ENCODE results near the gene PCDHA12. TPM values are rescaled to one million over a fixed set of nuclear protein-coding genes. Genes with fewer than 3 reads are reported as not detected.
A peak's percentile ranks its signal among the peaks of the same experiment; 100 is the strongest.
"Not testable (repeated sequence)": the region's sequence is repeated elsewhere in the genome, so short reads cannot be mapped to it uniquely, and the experiment has no call there.

PCDHA12 gene
- total and polyA plus RNA-seq, 4 donors, result 0.05 to 0.57 TPM; not detected in 2

DNA sequence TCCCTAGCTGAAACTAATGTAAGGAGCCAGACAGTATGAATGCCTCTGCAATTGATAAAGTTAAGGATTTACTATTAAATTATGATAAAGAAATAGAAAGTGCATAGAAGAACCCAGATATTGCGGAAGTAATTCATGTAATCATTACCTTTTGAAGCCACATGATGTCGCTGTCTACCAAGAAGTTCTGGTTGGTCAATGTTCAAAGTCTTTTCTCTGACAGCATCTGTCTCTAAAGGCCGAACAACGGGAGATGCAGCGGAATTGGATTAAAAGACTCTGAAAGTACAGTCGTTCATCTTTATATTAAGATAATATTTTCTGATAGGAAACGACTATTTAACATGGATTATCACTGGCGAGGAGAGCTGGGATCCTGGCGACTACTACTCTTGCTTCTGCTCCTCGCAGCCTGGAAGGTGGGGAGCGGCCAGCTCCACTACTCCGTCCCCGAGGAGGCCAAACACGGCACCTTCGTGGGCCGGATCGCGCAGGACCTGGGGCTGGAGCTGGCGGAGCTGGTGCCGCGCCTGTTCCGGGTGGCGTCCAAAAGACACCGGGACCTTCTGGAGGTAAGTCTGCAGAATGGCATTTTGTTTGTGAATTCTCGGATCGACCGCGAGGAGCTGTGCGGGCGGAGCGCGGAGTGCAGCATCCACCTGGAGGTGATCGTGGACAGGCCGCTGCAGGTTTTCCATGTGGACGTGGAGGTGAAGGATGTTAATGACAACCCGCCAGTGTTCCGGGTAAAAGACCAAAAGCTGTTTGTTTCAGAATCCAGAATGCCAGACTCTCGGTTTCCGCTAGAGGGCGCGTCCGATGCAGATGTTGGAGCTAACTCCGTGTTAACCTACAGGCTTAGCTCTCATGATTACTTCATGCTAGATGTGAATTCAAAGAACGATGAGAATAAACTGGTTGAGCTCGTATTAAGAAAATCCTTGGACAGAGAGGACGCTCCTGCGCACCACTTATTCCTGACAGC, 33.8 kb upstream of the PCDHA12 start, which contains the start of gene PCDHA8:
PCDHA8 (plus strand) TSS at position 210 of the 985 bp plus-strand sequence; CDS start at position 345, 135 bp downstream.
- ATAC-seq (ENCODE audit: low FRiP score), result no peak
- no peak for DNase-seq
- intact Hi-C loops (cut with DNase I), result no loop called here
- no peaks in the 10 kb centered on the region for H3K4me1 ChIP-seq (ENCODE audit: control insufficient read depth in 1 of 2, insufficient read depth in 2 of 2, low read length in 2 of 2)
- 11 to 23% methylated on average over 44 to 47 of the region's 47 CpGs for WGBS, 2 donors
- no peak within 1 kb of the TSS for H3K27ac ChIP-seq (ENCODE audit: low read depth in 1 of 2, low read length in 2 of 2)
- no peak within 1 kb of the TSS for H3K4me3 ChIP-seq (ENCODE audit: low read length in 2 of 2)
- H3K36me3 ChIP-seq (ENCODE audit: control insufficient read depth in 1 of 2, insufficient read depth in 2 of 2, low read length in 1 of 2), result no peaks in the 10 kb centered on the region
- peaks cover 0 to 1% of the 10 kb centered on the region in 2 donors for H3K27me3 ChIP-seq (ENCODE audit: control insufficient read depth in 1 of 2, insufficient read depth in 2 of 2, low read length in 1 of 2)
- H3K9me3 ChIP-seq (ENCODE audit: control insufficient read depth, low read length), result peaks cover 6% of the 10 kb centered on the region

DNA sequence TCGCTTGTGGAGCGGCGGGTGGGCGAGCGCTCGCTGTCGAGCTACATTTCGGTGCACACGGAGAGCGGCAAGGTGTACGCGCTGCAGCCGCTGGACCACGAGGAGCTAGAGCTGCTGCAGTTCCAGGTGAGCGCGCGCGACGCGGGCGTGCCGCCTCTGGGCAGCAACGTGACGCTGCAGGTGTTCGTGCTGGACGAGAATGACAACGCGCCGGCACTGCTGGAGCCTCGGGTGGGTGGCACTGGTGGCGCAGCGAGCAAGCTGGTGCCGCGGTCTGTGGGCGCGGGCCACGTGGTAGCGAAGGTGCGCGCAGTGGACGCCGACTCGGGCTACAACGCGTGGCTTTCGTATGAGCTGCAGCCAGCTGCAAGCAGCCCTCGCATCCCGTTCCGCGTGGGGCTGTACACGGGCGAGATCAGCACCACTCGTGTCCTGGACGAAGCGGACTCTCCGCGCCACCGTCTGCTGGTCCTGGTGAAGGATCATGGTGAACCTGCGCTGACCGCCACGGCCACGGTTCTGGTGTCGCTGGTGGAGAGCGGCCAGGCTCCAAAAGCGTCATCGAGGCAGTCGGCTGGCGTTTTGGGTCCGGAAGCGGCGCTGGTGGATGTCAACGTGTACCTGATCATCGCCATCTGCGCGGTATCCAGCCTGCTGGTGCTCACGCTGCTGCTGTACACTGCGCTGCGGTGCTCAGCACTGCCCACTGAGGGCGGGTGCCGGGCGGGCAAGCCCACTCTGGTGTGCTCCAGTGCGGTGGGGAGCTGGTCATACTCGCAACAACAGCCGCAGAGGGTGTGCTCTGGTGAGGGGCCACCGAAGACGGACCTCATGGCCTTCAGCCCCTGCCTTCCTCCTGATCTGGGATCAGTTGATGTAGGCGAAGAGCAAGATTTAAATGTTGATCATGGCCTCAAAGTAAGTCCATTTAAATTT, 32.0 kb upstream of the PCDHA12 start:
- Histone ChIP-seq H3K36me3 (ENCODE audit: control insufficient read depth in 1 of 2, insufficient read depth in 2 of 2, low read length in 1 of 2) (no peaks in the 10 kb centered on the region), H3K4me3 (ENCODE audit: low read length in 2 of 2) (no peak overlapping the region), H3K27me3 (ENCODE audit: control insufficient read depth in 1 of 2, insufficient read depth in 2 of 2, low read length in 1 of 2) (peaks cover 0 to 1% of the 10 kb centered on the region in 2 donors), H3K27ac (ENCODE audit: low read depth in 1 of 2, low read length in 2 of 2) (no peak overlapping the region), H3K4me1 (ENCODE audit: control insufficient read depth in 1 of 2, insufficient read depth in 2 of 2, low read length in 2 of 2) (no peaks in the 10 kb centered on the region), H3K9me3 (ENCODE audit: control insufficient read depth, low read length) (peaks cover 4% of the 10 kb centered on the region)
- WGBS, 2 donors, result 38% methylated on average over 87 of the region's 87 CpGs; no CpG with 5 or more reads in 1 of the 2 donors
- ATAC-seq (ENCODE audit: low FRiP score) (no peak), DNase-seq (peak in 1 of 2 donors; percentile 72)
- intact Hi-C loops (cut with DNase I), result no loop called here

GRCh38 chr5:140848139-140849102, 26.7 kb upstream of the PCDHA12 start, which contains the start of gene PCDHA9:
Gene PCDHA9 (plus strand): TSS chr5:140848382. CDS start chr5:140848496, 114 bp downstream.
- ATAC-seq (ENCODE audit: low FRiP score); H3K36me3 ChIP-seq (ENCODE audit: control insufficient read depth in 1 of 2, insufficient read depth in 2 of 2, low read length in 1 of 2); H3K4me3 ChIP-seq (ENCODE audit: low read length in 2 of 2); intact Hi-C loops (cut with DNase I); DNase-seq; H3K27me3 ChIP-seq (ENCODE audit: control insufficient read depth in 1 of 2, insufficient read depth in 2 of 2, low read length in 1 of 2); H3K27ac ChIP-seq (ENCODE audit: low read depth in 1 of 2, low read length in 2 of 2); H3K4me1 ChIP-seq (ENCODE audit: control insufficient read depth in 1 of 2, insufficient read depth in 2 of 2, low read length in 2 of 2): not testable (repeated sequence)
- 13% methylated on average over 46 of the region's 48 CpGs; no CpG with 5 or more reads in 1 of the 2 donors for WGBS, 2 donors
- peaks cover 15% of the 10 kb centered on the region for H3K9me3 ChIP-seq (ENCODE audit: control insufficient read depth, low read length)

- DNase-seq; H3K27me3 ChIP-seq (ENCODE audit: control insufficient read depth in 1 of 2, insufficient read depth in 2 of 2, low read length in 1 of 2); ATAC-seq (ENCODE audit: low FRiP score); H3K4me1 ChIP-seq (ENCODE audit: control insufficient read depth in 1 of 2, insufficient read depth in 2 of 2, low read length in 2 of 2); intact Hi-C loops (cut with DNase I); H3K4me3 ChIP-seq (ENCODE audit: low read length in 2 of 2); H3K27ac ChIP-seq (ENCODE audit: low read depth in 1 of 2, low read length in 2 of 2); H3K36me3 ChIP-seq (ENCODE audit: control insufficient read depth in 1 of 2, insufficient read depth in 2 of 2, low read length in 1 of 2): not testable (repeated sequence)
- WGBS, 2 donors, result 33% methylated on average over 101 of the region's 101 CpGs; no CpG with 5 or more reads in 1 of the 2 donors
- peaks cover 15% of the 10 kb centered on the region for H3K9me3 ChIP-seq (ENCODE audit: control insufficient read depth, low read length)
Measured at GRCh38 chr5:140849831-140850634, 25.1 kb upstream of the PCDHA12 start.

- H3K4me1 ChIP-seq (ENCODE audit: control insufficient read depth in 1 of 2, insufficient read depth in 2 of 2, low read length in 2 of 2), result no peaks in the 10 kb centered on the region
- no peaks in the 10 kb centered on the region for H3K36me3 ChIP-seq (ENCODE audit: control insufficient read depth in 1 of 2, insufficient read depth in 2 of 2, low read length in 1 of 2)
- intact Hi-C loops (cut with DNase I), result no loop called here
- ATAC-seq (ENCODE audit: low FRiP score) (no peak), DNase-seq (no peak)
- H3K27me3 ChIP-seq (ENCODE audit: control insufficient read depth in 1 of 2, insufficient read depth in 2 of 2, low read length in 1 of 2), result no peaks in the 10 kb centered on the region
- 17% methylated on average over 44 of the region's 44 CpGs; no CpG with 5 or more reads in 1 of the 2 donors for WGBS, 2 donors
- no peak within 1 kb of the TSS for H3K4me3 ChIP-seq (ENCODE audit: low read length in 2 of 2)
- H3K9me3 ChIP-seq (ENCODE audit: control insufficient read depth, low read length), result peaks cover 13% of the 10 kb centered on the region
- no peak within 1 kb of the TSS for H3K27ac ChIP-seq (ENCODE audit: low read depth in 1 of 2, low read length in 2 of 2)
Measured at GRCh38 chr5:140855772-140856674, 19.1 kb upstream of the PCDHA12 start, which contains the start of gene PCDHA10. Gene PCDHA10 (plus strand): TSS chr5:140855897. CDS start chr5:140856049, 152 bp downstream.

DNA sequence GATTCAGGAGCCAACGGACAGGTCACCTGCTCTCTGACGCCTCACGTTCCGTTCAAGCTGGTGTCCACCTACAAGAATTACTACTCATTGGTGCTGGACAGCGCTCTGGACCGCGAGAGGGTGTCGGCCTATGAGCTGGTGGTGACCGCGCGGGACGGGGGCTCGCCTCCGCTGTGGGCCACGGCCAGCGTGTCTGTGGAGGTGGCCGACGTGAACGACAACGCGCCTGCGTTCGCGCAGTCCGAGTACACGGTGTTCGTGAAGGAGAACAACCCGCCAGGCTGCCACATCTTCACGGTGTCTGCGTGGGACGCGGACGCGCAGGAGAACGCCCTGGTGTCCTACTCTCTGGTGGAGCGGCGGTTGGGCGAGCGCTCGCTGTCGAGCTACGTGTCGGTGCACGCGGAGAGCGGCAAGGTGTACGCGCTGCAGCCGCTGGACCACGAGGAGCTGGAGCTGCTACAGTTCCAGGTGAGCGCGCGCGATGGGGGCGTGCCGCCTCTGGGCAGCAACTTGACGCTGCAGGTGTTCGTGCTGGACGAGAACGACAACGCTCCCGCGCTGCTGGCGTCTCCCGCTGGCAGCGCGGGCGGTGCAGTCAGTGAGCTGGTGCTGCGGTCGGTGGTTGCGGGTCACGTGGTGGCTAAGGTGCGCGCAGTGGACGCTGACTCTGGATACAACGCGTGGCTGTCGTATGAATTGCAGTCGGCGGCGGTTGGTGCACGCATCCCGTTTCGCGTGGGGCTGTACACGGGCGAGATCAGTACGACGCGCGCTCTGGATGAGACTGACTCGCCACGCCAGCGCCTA, 17.7 kb upstream of the PCDHA12 start:
- no peak for DNase-seq
- no peaks in the 10 kb centered on the region for H3K36me3 ChIP-seq (ENCODE audit: control insufficient read depth in 1 of 2, insufficient read depth in 2 of 2, low read length in 1 of 2)
- ATAC-seq (ENCODE audit: low FRiP score), result no peak
- intact Hi-C loops (cut with DNase I), result no loop called here
- peaks cover 20% of the 10 kb centered on the region for H3K9me3 ChIP-seq (ENCODE audit: control insufficient read depth, low read length)
- no peaks in the 10 kb centered on the region for H3K4me1 ChIP-seq (ENCODE audit: control insufficient read depth in 1 of 2, insufficient read depth in 2 of 2, low read length in 2 of 2)
- no peak overlapping the region for H3K4me3 ChIP-seq (ENCODE audit: low read length in 2 of 2)
- 44% methylated on average over 94 of the region's 94 CpGs; no CpG with 5 or more reads in 1 of the 2 donors for WGBS, 2 donors
- H3K27me3 ChIP-seq (ENCODE audit: control insufficient read depth in 1 of 2, insufficient read depth in 2 of 2, low read length in 1 of 2), result no peaks in the 10 kb centered on the region
- H3K27ac ChIP-seq (ENCODE audit: low read depth in 1 of 2, low read length in 2 of 2), result no peak overlapping the region
